Measurements from ENCODE around the gene TLCD2. TPM values are rescaled to one million over a fixed set of nuclear protein-coding genes. Genes with fewer than 3 reads are reported as not detected.
A peak's percentile ranks its signal among the peaks of the same experiment; 100 is the strongest.

Gene TLCD2
- total and polyA plus RNA-seq, 2 of the 13 experiments (the other 11 are each of a cell fraction or from before 2014, with no cell fraction given): 0.90 to 1.1 TPM

- no peak for TF ChIP-seq ZNF234 (CRISPR knock-in tag; conservative IDR thresholded peaks at IDR 0.05)
- no peak for TF ChIP-seq ZNF558 (CRISPR knock-in tag; IDR thresholded peaks at IDR 0.05; ENCODE audit: borderline replicate concordance)
- TF ChIP-seq ZNF737 (CRISPR knock-in tag; IDR thresholded peaks at IDR 0.05; ENCODE audit: borderline replicate concordance): no peak
- TF ChIP-seq SMAD1 (CRISPR knock-in tag; IDR thresholded peaks at IDR 0.05; ENCODE audit: borderline replicate concordance, low read depth): no peak; the same call in 1 of the 2 replicates
- no peak for TF ChIP-seq ZNF430 (CRISPR knock-in tag; IDR thresholded peaks at IDR 0.05)
- no peak for TF ChIP-seq ZNF879 (CRISPR knock-in tag; IDR thresholded peaks at IDR 0.05)
- no peak for TF ChIP-seq PCBP2 (optimal IDR thresholded peaks at IDR 0.05; ENCODE audit: low read depth, low read length, poor library complexity, severe bottlenecking)
- no peak for TF ChIP-seq ZNF362 (CRISPR knock-in tag; IDR thresholded peaks at IDR 0.05; ENCODE audit: borderline replicate concordance)
- no peak for TF ChIP-seq ATAD3A (CRISPR knock-in tag; IDR thresholded peaks at IDR 0.05)
- no peak for TF ChIP-seq SRY (CRISPR knock-in tag; IDR thresholded peaks at IDR 0.05)
- TF ChIP-seq PLSCR1 (CRISPR knock-in tag; IDR thresholded peaks at IDR 0.05; ENCODE audit: borderline replicate concordance): no peak
- no peak for TF ChIP-seq ZNF333 (CRISPR knock-in tag; IDR thresholded peaks at IDR 0.05; ENCODE audit: borderline replicate concordance)
- TF ChIP-seq, protein P1, sequence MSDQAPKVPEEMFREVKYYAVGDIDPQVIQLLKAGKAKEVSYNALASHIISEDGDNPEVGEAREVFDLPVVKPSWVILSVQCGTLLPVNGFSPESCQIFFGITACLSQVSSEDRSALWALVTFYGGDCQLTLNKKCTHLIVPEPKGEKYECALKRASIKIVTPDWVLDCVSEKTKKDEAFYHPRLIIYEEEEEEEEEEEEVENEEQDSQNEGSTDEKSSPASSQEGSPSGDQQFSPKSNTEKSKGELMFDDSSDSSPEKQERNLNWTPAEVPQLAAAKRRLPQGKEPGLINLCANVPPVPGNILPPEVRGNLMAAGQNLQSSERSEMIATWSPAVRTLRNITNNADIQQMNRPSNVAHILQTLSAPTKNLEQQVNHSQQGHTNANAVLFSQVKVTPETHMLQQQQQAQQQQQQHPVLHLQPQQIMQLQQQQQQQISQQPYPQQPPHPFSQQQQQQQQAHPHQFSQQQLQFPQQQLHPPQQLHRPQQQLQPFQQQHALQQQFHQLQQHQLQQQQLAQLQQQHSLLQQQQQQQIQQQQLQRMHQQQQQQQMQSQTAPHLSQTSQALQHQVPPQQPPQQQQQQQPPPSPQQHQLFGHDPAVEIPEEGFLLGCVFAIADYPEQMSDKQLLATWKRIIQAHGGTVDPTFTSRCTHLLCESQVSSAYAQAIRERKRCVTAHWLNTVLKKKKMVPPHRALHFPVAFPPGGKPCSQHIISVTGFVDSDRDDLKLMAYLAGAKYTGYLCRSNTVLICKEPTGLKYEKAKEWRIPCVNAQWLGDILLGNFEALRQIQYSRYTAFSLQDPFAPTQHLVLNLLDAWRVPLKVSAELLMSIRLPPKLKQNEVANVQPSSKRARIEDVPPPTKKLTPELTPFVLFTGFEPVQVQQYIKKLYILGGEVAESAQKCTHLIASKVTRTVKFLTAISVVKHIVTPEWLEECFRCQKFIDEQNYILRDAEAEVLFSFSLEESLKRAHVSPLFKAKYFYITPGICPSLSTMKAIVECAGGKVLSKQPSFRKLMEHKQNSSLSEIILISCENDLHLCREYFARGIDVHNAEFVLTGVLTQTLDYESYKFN (CRISPR knock-in tag; conservative IDR thresholded peaks at IDR 0.05): no peak
- no peak for TF ChIP-seq HHEX (CRISPR knock-in tag; IDR thresholded peaks at IDR 0.05)
- TF ChIP-seq KLF9 (CRISPR knock-in tag; IDR thresholded peaks at IDR 0.05; ENCODE audit: low read depth): 0 out of 2 replicates have a peak, but pooled peaks have one; percentile 24
- TF ChIP-seq SMARCC2 (IDR thresholded peaks at IDR 0.05): no peak
- no peak for TF ChIP-seq NR3C1 (CRISPR knock-in tag; IDR thresholded peaks at IDR 0.05)
- no peak for TF ChIP-seq ZNF609 (CRISPR knock-in tag; IDR thresholded peaks at IDR 0.05; ENCODE audit: borderline replicate concordance)
- TF ChIP-seq ZBTB7A (CRISPR knock-in tag; IDR thresholded peaks at IDR 0.05): 0 out of 2 replicates have a peak, but pooled peaks have one; percentile 29
Measured at GRCh38 chr17:1716076-1716911, 6.1 kb upstream of the TLCD2 start (continued).

Measured in HepG2 (cell line).